Measurements from ENCODE around the gene PAIP2. TPM values are rescaled to one million over a fixed set of nuclear protein-coding genes. Genes with fewer than 3 reads are reported as not detected.
"Not testable (repeated sequence)": the region's sequence is repeated elsewhere in the genome, so short reads cannot be mapped to it uniquely, and the experiment has no call there.

Gene PAIP2
- total and polyA plus RNA-seq, 7 experiments from 2014 or later: 88.8 to 417 (median 119) TPM

DNA sequence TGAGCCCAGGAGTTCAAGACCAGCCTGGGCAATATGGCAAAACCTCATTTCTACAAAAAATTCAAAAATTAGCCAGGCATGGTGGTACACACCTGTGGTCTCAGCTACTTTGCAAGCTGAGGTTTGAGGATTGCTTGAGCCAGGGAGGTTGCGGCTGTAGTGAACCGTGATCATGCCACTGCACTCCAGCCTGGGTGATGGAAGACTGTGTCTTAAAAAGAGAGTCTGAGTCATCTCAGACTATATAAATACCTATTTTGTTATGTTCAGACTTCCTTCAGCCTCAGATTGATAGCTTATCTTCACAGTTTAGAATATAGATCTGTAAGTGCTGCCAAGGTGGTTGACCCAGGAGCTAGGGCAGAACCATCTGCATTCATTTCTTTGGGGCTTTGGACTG, 1.6 kb upstream of the PAIP2 start:
- Mint-ChIP-seq H3K9me3 (peaks cover 0 to 11% (median 0%) of the 10 kb centered on the region in 11 donors), H3K4me1 (peaks cover 30 to 61% (median 49%) of the 10 kb centered on the region in 7 donors), H3K27me3 (peaks cover 0 to 5% (median 0%) of the 10 kb centered on the region in 5 donors), H3K27ac (no peak overlapping the region), H3K36me3 (peaks cover 0 to 16% (median 9%) of the 10 kb centered on the region in 5 donors), H3K4me3 (peak overlapping the region in 1 of 10 donors; percentile 29)
- POLR2A ChIA-PET: interaction anchor here (0.9 to 3.6 kb wide), 5 partner anchors 9 to 67 kb away, joined by 4 to 61 read pairs (median 13); partner anchors contain the start of gene MATR3
- DNase-seq (no peak), ATAC-seq (no peak)
- Histone ChIP-seq H3K36me3 (ENCODE audit: control insufficient read depth in 2 of 3, insufficient read depth in 3 of 3, low read length in 3 of 3) (peaks cover 0 to 5% (median 0%) of the 10 kb centered on the region in 3 experiments), H3K9me3 (ENCODE audit: control insufficient read depth in 2 of 3, low read length in 3 of 3) (no peaks in the 10 kb centered on the region), H3K27me3 (ENCODE audit: control insufficient read depth in 2 of 2, insufficient read depth in 2 of 2, low read length in 2 of 2) (no peaks in the 10 kb centered on the region), H3K4me1 (ENCODE audit: control insufficient read depth in 2 of 2, insufficient read depth in 2 of 2, low read length in 2 of 2) (peaks cover 26% of the 10 kb centered on the region in 2 donors), H3K4me3 (ENCODE audit: low read length) (no peak overlapping the region), H3K27ac (ENCODE audit: low read depth, low read length) (no peak overlapping the region)
- CTCF ChIA-PET: interaction anchor here (0.5 to 0.6 kb wide), 2 partner anchors 64 to 98 kb away, joined by 3 to 4 read pairs; no protein-coding TSS in a partner anchor
- intact Hi-C loops (cut with micrococcal nuclease): loop anchor here (2.0 to 10.0 kb wide), 11 partner anchors 13 to 1307 kb away; partner anchors contain the start of genes ANKHD1 (in 2 of the 2), CDC25C (in 1 of the 2), CYSTM1 (in 1 of the 2) and FAM13B (in 1 of the 2)

DNA sequence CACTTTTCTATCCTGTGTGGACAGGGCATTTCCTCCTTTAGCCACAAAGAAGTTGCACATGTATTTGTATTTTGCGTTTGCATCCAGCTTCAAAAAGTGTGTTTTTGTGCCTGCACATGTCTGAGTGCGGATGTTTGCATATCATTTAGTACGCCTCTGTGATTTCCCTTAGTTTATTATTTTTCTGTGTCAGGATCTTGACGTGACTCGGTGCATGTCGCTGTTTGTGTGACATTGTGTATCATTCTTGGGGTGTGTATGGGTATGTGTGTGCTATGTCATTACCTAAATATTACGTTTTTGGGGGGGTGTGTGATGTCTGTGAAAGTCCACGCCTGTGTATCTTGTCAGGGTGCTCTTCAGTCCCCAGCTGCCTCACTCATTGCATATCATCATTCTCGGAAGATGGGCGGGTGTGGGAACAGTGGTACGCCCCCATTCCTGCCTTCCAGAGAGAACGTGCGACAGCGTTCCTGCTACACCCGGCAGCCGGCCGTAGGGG, 416 bp upstream of the PAIP2 start:
- peaks cover 0 to 11% (median 0%) of the 10 kb centered on the region in 11 donors for H3K9me3 Mint-ChIP-seq
- Histone ChIP-seq H3K27me3 (ENCODE audit: control insufficient read depth in 2 of 2, insufficient read depth in 2 of 2, low read length in 2 of 2) (no peaks in the 10 kb centered on the region), H3K27ac (ENCODE audit: low read depth, low read length) (peak overlapping the region; percentile 98), H3K36me3 (ENCODE audit: control insufficient read depth in 2 of 3, insufficient read depth in 3 of 3, low read length in 3 of 3) (peaks cover 0 to 5% (median 0%) of the 10 kb centered on the region in 3 experiments), H3K4me3 (ENCODE audit: low read length) (peak overlapping the region; percentile 96), H3K9me3 (ENCODE audit: control insufficient read depth in 2 of 3, low read length in 3 of 3) (no peaks in the 10 kb centered on the region), H3K4me1 (ENCODE audit: control insufficient read depth in 2 of 2, insufficient read depth in 2 of 2, low read length in 2 of 2) (peaks cover 28 to 30% of the 10 kb centered on the region in 2 donors)
- ChIA-PET CTCF (interaction anchor here (0.6 to 1.3 kb wide), 3 partner anchors 62 to 222 kb away, joined by 3 to 5 read pairs (median 3); partner anchors contain the start of gene SPATA24), POLR2A (interaction anchor here (1.0 to 3.6 kb wide), 23 partner anchors 9 to 1003 kb away, joined by 3 to 61 read pairs (median 7); partner anchors contain the start of genes DNAJC18, FAM53C, HSPA9 and MATR3)
- DNase-seq: no peak
- peak; percentile 31 for ATAC-seq
- peaks cover 0 to 5% (median 0%) of the 10 kb centered on the region in 5 donors for H3K27me3 Mint-ChIP-seq
- H3K4me1 Mint-ChIP-seq: peaks cover 34 to 63% (median 53%) of the 10 kb centered on the region in 7 donors
- peak overlapping the region; percentile 96 to 100 (median 99) for H3K27ac Mint-ChIP-seq
- peaks cover 0 to 21% (median 14%) of the 10 kb centered on the region in 5 donors for H3K36me3 Mint-ChIP-seq
- H3K4me3 Mint-ChIP-seq: peak overlapping the region; percentile 95 to 100 (median 98)
- intact Hi-C loops (cut with micrococcal nuclease): loop anchor here (1.0 to 10.0 kb wide), 21 partner anchors 14 to 1308 kb away; partner anchors contain the start of genes ANKHD1 (in 2 of the 2), ETF1 (in 2 of the 2), MATR3 (in 2 of the 2) and SPATA24 (in 2 of the 2)

DNA sequence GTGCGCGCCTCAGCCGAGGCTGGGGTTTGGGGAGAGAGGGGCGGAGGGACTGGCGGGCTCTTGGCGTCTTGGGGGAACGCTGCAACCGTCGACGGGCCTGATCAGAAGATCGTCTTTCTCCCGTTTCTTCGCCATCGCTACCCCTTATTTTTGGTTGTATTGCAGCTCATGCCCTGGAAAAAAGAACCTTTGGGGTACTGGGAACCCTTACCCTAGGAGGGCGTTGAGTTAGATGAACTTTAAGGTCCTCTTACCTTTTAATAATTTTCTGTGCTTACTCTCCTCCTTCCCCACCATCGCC, 719 bp downstream of the PAIP2 start:
- intact Hi-C loops (cut with micrococcal nuclease): loop anchor here (1.0 to 10.0 kb wide), 12 partner anchors 70 to 1164 kb away; partner anchors contain the start of genes ANKHD1 (in 2 of the 2), BRD8 (in 1 of the 2), CDC25C (in 1 of the 2) and CYSTM1 (in 1 of the 2)
- H3K4me3 Mint-ChIP-seq: peak overlapping the region; percentile 95 to 100 (median 98)
- H3K27me3 Mint-ChIP-seq: peaks cover 0 to 5% (median 0%) of the 10 kb centered on the region in 5 donors
- peaks cover 0 to 11% (median 0%) of the 10 kb centered on the region in 11 donors for H3K9me3 Mint-ChIP-seq
- CTCF ChIA-PET: interaction anchor here (0.7 to 1.3 kb wide), 4 partner anchors 24 to 61 kb away, joined by 3 to 5 read pairs (median 4); partner anchors contain the start of genes MATR3 and SPATA24
- peaks cover 0 to 5% (median 0%) of the 10 kb centered on the region in 3 experiments for H3K36me3 ChIP-seq (ENCODE audit: control insufficient read depth in 2 of 3, insufficient read depth in 3 of 3, low read length in 3 of 3)
- peaks cover 28 to 30% of the 10 kb centered on the region in 2 donors for H3K4me1 ChIP-seq (ENCODE audit: control insufficient read depth in 2 of 2, insufficient read depth in 2 of 2, low read length in 2 of 2)
- no peak for ATAC-seq
- peak overlapping the region; percentile 96 for H3K4me3 ChIP-seq (ENCODE audit: low read length)
- H3K4me1 Mint-ChIP-seq: peaks cover 34 to 68% (median 59%) of the 10 kb centered on the region in 7 donors
- H3K27ac Mint-ChIP-seq: peak overlapping the region; percentile 96 to 100 (median 99)
- no peaks in the 10 kb centered on the region for H3K9me3 ChIP-seq (ENCODE audit: control insufficient read depth in 2 of 3, low read length in 3 of 3)
- H3K27ac ChIP-seq (ENCODE audit: low read depth, low read length): peak overlapping the region; percentile 98
- no peaks in the 10 kb centered on the region for H3K27me3 ChIP-seq (ENCODE audit: control insufficient read depth in 2 of 2, insufficient read depth in 2 of 2, low read length in 2 of 2)
- peak in 2 of 9 donors; percentile 81 to 86 for DNase-seq
- H3K36me3 Mint-ChIP-seq: peaks cover 0 to 21% (median 17%) of the 10 kb centered on the region in 5 donors
- POLR2A ChIA-PET: interaction anchor here (0.7 to 3.6 kb wide), 25 partner anchors 9 to 1004 kb away, joined by 3 to 61 read pairs (median 7); partner anchors contain the start of genes DNAJC18, ETF1, FAM53C and HSPA9

DNA sequence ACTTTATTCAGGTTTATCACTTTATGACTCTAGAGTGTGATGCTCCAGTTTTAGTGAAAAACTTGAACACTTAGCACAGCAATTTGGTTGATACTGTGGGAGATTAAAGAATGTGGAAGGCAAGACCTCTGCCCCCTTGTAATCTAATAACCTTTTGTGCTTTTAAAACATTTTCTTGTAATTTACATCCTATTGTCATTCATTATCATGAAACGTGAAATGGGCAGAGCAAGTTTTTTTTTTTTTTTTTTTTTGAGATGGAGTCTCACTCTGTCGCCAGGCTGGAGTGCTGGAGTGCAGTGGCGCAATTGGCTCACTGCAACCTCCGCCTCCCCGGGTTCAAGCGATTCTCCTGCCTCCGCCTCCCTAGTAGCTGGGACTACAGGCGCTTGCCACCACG, 1.8 kb downstream of the PAIP2 start:
- Histone ChIP-seq H3K36me3 (ENCODE audit: control insufficient read depth in 2 of 3, insufficient read depth in 3 of 3, low read length in 3 of 3) (peaks cover 0 to 5% (median 0%) of the 10 kb centered on the region in 3 experiments), H3K4me3 (ENCODE audit: low read length) (peak overlapping the region; percentile 96), H3K9me3 (ENCODE audit: control insufficient read depth in 2 of 3, low read length in 3 of 3) (no peaks in the 10 kb centered on the region), H3K27ac (ENCODE audit: low read depth, low read length) (peak overlapping the region; percentile 98), H3K4me1 (ENCODE audit: control insufficient read depth in 2 of 2, insufficient read depth in 2 of 2, low read length in 2 of 2) (peaks cover 28 to 30% of the 10 kb centered on the region in 2 donors), H3K27me3 (ENCODE audit: control insufficient read depth in 2 of 2, insufficient read depth in 2 of 2, low read length in 2 of 2) (no peaks in the 10 kb centered on the region)
- H3K4me1 Mint-ChIP-seq: peaks cover 34 to 74% (median 64%) of the 10 kb centered on the region in 7 donors
- H3K27me3 Mint-ChIP-seq: peaks cover 0 to 5% (median 0%) of the 10 kb centered on the region in 5 donors
- peaks cover 0 to 21% (median 17%) of the 10 kb centered on the region in 5 donors for H3K36me3 Mint-ChIP-seq
- H3K27ac Mint-ChIP-seq: peak overlapping the region in 6 of 9 donors; percentile 96 to 100 (median 98)
- peaks cover 0 to 11% (median 0%) of the 10 kb centered on the region in 11 donors for H3K9me3 Mint-ChIP-seq
- ATAC-seq (no peak), DNase-seq (no peak)
- H3K4me3 Mint-ChIP-seq: peak overlapping the region; percentile 95 to 100 (median 98)
- intact Hi-C loops (cut with micrococcal nuclease): loop anchor here (2.0 to 10.0 kb wide), 9 partner anchors 71 to 1165 kb away; partner anchors contain the start of genes ANKHD1 (in 2 of the 2), BRD8 (in 1 of the 2), CDC25C (in 1 of the 2) and CYSTM1 (in 1 of the 2)
- ChIA-PET CTCF (no interaction called here), POLR2A (interaction anchor here (1.2 kb wide), 1 partner anchor 50 kb away, joined by 5 read pairs; the partner anchor contains the start of gene MATR3)

DNA sequence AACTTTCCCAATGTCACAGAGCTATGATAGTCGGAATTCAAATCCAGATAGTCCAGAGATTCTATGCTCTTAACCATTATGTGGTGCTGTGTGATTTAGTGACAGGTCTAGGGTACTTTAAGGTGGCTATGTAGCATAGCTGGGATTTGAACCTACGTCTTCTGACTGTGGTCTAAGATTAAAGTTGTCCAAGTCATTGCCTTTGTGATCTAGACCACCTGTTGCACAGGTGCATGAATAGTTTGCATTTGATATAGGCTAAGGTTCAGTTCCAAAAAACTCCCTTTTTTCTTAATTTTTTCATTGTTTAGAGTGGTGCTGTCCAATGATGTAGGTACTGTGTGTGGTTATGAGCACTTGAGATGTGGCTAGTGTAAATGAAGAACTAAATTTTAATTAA, 2.5 kb downstream of the PAIP2 start:
- ATAC-seq (no peak), DNase-seq (no peak)
- Mint-ChIP-seq H3K4me3 (peak overlapping the region; percentile 65 to 100 (median 95)), H3K36me3 (peaks cover 0 to 23% (median 17%) of the 10 kb centered on the region in 5 donors), H3K27me3 (peaks cover 0 to 5% (median 0%) of the 10 kb centered on the region in 5 donors), H3K9me3 (peaks cover 0 to 11% (median 0%) of the 10 kb centered on the region in 11 donors), H3K27ac (peak overlapping the region in 4 of 9 donors; percentile 28 to 41 (median 36)), H3K4me1 (peaks cover 38 to 75% (median 63%) of the 10 kb centered on the region in 7 donors)
- Histone ChIP-seq H3K4me1 (ENCODE audit: control insufficient read depth in 2 of 2, insufficient read depth in 2 of 2, low read length in 2 of 2) (peaks cover 28 to 30% of the 10 kb centered on the region in 2 donors), H3K27ac (ENCODE audit: low read depth, low read length) (no peak overlapping the region), H3K9me3 (ENCODE audit: control insufficient read depth in 2 of 3, low read length in 3 of 3) (no peaks in the 10 kb centered on the region), H3K4me3 (ENCODE audit: low read length) (no peak overlapping the region), H3K27me3 (ENCODE audit: control insufficient read depth in 2 of 2, insufficient read depth in 2 of 2, low read length in 2 of 2) (no peaks in the 10 kb centered on the region), H3K36me3 (ENCODE audit: control insufficient read depth in 2 of 3, insufficient read depth in 3 of 3, low read length in 3 of 3) (peaks cover 0 to 5% (median 0%) of the 10 kb centered on the region in 3 experiments)
- intact Hi-C loops (cut with micrococcal nuclease): loop anchor here (5.0 to 10.0 kb wide), 7 partner anchors 72 to 1061 kb away; partner anchors contain the start of genes ANKHD1 (in 2 of the 2), CDC25C (in 1 of the 2), CYSTM1 (in 1 of the 2) and FAM53C (in 1 of the 2)
- POLR2A ChIA-PET: interaction anchor here (0.7 to 1.2 kb wide), 3 partner anchors 40 to 51 kb away, joined by 3 to 5 read pairs (median 4); partner anchors contain the start of gene MATR3
- CTCF ChIA-PET: no interaction called here

DNA sequence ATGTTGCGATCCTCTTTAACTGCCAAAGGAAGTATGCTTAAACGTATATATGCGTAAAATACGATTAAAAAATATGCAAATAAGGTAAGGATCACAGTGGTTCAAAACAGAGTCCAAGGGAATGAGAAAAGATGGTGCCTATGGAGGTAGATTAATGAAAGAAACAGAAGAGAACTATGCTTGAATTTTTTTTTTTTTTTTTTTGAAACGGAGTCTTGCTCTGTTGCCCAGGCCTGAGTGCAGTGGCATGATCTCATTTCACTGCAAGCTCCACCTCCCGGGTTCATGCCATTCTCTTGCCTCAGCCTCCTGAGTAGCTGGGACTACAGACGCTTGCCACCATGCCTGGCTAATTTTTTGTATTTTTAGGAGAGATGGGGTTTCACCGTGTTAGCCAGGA, 3.8 kb downstream of the PAIP2 start:
- Mint-ChIP-seq H3K4me1 (peaks cover 39 to 82% (median 61%) of the 10 kb centered on the region in 7 donors), H3K9me3 (peaks cover 0 to 12% (median 0%) of the 10 kb centered on the region in 11 donors), H3K4me3 (peak overlapping the region in 9 of 10 donors; percentile 11 to 100 (median 43)), H3K36me3 (peaks cover 0 to 23% (median 17%) of the 10 kb centered on the region in 5 donors), H3K27ac (peak overlapping the region in 1 of 9 donors; percentile 58)
- H3K36me3 ChIP-seq (ENCODE audit: control insufficient read depth in 2 of 3, insufficient read depth in 3 of 3, low read length in 3 of 3); H3K27me3 ChIP-seq (ENCODE audit: control insufficient read depth in 2 of 2, insufficient read depth in 2 of 2, low read length in 2 of 2); H3K27me3 Mint-ChIP-seq; H3K9me3 ChIP-seq (ENCODE audit: control insufficient read depth in 2 of 3, low read length in 3 of 3); POLR2A ChIA-PET; DNase-seq; H3K4me3 ChIP-seq (ENCODE audit: low read length); H3K27ac ChIP-seq (ENCODE audit: low read depth, low read length); ATAC-seq: not testable (repeated sequence)
- CTCF ChIA-PET: interaction anchor here (0.6 kb wide), 1 partner anchor 1035 kb away, joined by 3 read pairs; no protein-coding TSS in a partner anchor
- peaks cover 28 to 30% of the 10 kb centered on the region in 2 donors for H3K4me1 ChIP-seq (ENCODE audit: control insufficient read depth in 2 of 2, insufficient read depth in 2 of 2, low read length in 2 of 2)
- intact Hi-C loops (cut with micrococcal nuclease): loop anchor here (10.0 kb wide), 2 partner anchors 1011 to 1059 kb away; partner anchors contain the start of genes ANKHD1 (in 1 of the 2), CDC25C (in 1 of the 2) and FAM53C (in 1 of the 2)
